Fibroblast of pulmonary artery (primary cell): ENCODE measurements around the gene ZNF584.

Source experiments
- DNase-seq: peaks from one replicate; pipeline ENCODE4 v3.0.0-alpha.2; 2010; ENCODE audit warnings: low read depth
- H3K4me3 ChIP-seq: replicated peaks from 2 replicates; pipeline ENCODE4 v1.5.1; 2011; ENCODE audit warnings: low read depth, mild to moderate bottlenecking, control low read depth, low read length, moderate library complexity
- CTCF ChIP-seq: IDR thresholded peaks from 2 replicates; pipeline ENCODE4 v1.5.1; 2011; ENCODE audit warnings: mild to moderate bottlenecking, control low read depth, low read length, inconsistent platforms; ENCODE audit errors: missing control alignments

Gene ZNF584

GRCh38 chr19:58387338-58388174 is 20.9 kb upstream of the ZNF584 start:
- no peak for DNase-seq
- peak overlapping the region; percentile 85 for H3K4me3 ChIP-seq
- TF ChIP-seq CTCF, result no peak

GRCh38 chr19:58388175-58388526 is 20.3 kb upstream of the ZNF584 start:
- peak overlapping the region; percentile 85 for H3K4me3 ChIP-seq
- no peak for DNase-seq
- no peak for TF ChIP-seq CTCF

- H3K4me3 ChIP-seq, result no peak overlapping the region
- DNase-seq, result no peak
- TF ChIP-seq CTCF, result no peak
Measured at GRCh38 chr19:58392945-58393724, 15.3 kb upstream of the ZNF584 start.

- no peak for TF ChIP-seq CTCF
- H3K4me3 ChIP-seq, result no peak overlapping the region
- no peak for DNase-seq
Measured at GRCh38 chr19:58393725-58394033, 14.8 kb upstream of the ZNF584 start.

- H3K4me3 ChIP-seq, result no peak overlapping the region
- DNase-seq, result no peak
- no peak for TF ChIP-seq CTCF
Measured at GRCh38 chr19:58394821-58395219, 13.6 kb upstream of the ZNF584 start.

- no peak for DNase-seq
- no peak for TF ChIP-seq CTCF
- H3K4me3 ChIP-seq, result no peak within 1 kb of the TSS
Measured at GRCh38 chr19:58395220-58395978, 13.1 kb upstream of the ZNF584 start, which contains the start of gene RNF225. RNF225 (plus strand) TSS chr19:58395656; CDS start chr19:58396090, 434 bp downstream.
